ENCODE results near the gene SPHK1. TPM values are rescaled to one million over a fixed set of nuclear protein-coding genes. Genes with fewer than 3 reads are reported as not detected.

Gene SPHK1
- total RNA-seq, 4 donors from 2014 or later = 7.9 to 33.2 (median 12.0) TPM

DNA sequence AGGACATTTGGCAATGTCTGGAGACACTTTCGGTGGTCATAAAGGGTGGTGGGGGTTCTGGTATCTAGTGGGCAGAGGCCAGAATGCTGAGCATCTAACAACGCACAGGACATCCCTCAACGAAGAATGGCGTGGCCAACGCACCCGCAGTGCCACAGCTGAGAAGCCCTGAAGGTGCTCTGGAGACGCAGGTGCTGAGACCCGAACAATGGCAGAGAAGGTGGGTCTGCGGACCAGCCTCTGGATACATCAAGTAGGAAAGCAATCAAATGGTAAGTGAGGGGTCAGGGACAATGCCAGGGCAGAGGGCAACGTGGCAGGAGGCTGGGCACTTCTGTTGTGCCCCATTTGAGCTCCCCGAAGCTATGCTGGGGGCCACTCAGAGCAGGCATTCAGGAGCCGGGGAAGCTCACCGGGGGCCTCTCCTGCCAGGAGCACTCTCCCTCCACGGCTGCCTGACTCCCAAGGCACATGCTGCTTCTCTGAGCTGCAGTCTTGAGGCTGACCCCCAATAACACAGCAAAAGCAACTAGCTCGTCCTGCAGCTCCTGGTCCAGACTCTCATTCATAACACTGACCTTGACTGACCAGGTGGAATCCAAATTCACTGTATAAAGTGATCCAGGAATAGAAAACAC is 26.0 kb downstream of the SPHK1 start:
- no peaks in the 10 kb centered on the region for H3K27me3 ChIP-seq
- no peak overlapping the region for H3K27ac ChIP-seq
- intact Hi-C loops (cut with DNase I; ENCODE audit: low total_unique reads) = no loop called here
- peaks cover 0 to 3% of the 10 kb centered on the region in 2 donors for H3K4me1 ChIP-seq
- TF ChIP-seq CTCF (IDR thresholded peaks at IDR 0.05) (no peak), POLR2A (IDR thresholded peaks at IDR 0.05) (no peak)
- H3K36me3 ChIP-seq = no peaks in the 10 kb centered on the region
- no peaks in the 10 kb centered on the region for H3K9me3 ChIP-seq
- no peak for DNase-seq
- no peak overlapping the region for H3K4me3 ChIP-seq

DNA sequence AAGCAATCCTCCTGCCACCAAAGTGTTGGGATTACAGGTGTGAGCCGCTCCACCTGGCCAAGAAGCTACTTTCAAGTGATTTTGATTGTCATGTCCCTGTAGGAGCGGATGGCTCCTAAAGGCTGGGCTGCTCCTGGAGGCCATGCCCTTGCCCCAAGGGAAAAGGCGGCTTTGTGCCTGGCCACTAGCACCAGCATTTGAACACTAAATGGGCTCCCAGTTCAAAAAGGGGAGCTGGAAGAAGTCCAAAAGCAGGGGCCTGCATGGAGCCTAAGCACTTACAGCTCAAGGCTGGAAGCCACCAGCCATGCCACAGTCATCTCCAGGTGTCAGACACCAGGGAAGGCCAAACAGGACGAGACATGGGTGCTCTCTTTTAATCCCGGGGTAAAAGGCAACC is 26.8 kb downstream of the SPHK1 start:
- intact Hi-C loops (cut with DNase I; ENCODE audit: low total_unique reads) = no loop called here
- no peak overlapping the region for H3K27ac ChIP-seq
- TF ChIP-seq CTCF (IDR thresholded peaks at IDR 0.05) (no peak), POLR2A (IDR thresholded peaks at IDR 0.05) (no peak)
- no peaks in the 10 kb centered on the region for H3K27me3 ChIP-seq
- no peaks in the 10 kb centered on the region for H3K36me3 ChIP-seq
- DNase-seq = no peak
- H3K4me1 ChIP-seq = peaks cover 0 to 3% of the 10 kb centered on the region in 2 donors
- no peaks in the 10 kb centered on the region for H3K9me3 ChIP-seq
- no peak overlapping the region for H3K4me3 ChIP-seq

GRCh38 chr17:76414334-76415295 is 30.2 kb downstream of the SPHK1 start:
- Histone ChIP-seq H3K4me3 (no peak overlapping the region), H3K4me1 (peaks cover 0 to 5% of the 10 kb centered on the region in 2 donors), H3K27me3 (no peaks in the 10 kb centered on the region), H3K9me3 (no peaks in the 10 kb centered on the region), H3K27ac (no peak overlapping the region), H3K36me3 (no peaks in the 10 kb centered on the region)
- peak; percentile 45 to 55 for DNase-seq
- intact Hi-C loops (cut with DNase I; ENCODE audit: low total_unique reads) = no loop called here
- TF ChIP-seq POLR2A (IDR thresholded peaks at IDR 0.05) (no peak), CTCF (IDR thresholded peaks at IDR 0.05) (no peak)

DNA sequence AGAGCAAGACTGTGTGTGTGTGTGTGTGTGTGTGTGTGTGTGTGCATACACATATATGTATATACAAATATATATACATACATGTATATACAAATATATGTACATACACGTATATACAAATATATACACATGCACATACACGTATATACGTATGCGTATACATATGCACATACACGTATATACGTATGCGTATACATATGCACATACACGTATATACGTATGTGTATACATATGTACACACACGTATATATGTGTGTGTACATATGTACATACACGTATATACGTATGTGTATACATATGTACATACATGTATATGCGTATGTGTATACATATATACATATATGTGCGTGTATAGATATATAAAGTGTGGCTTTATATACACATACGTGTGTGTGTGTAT is 31.4 kb downstream of the SPHK1 start:
- TF ChIP-seq POLR2A (IDR thresholded peaks at IDR 0.05) (no peak), CTCF (IDR thresholded peaks at IDR 0.05) (no peak)
- intact Hi-C loops (cut with DNase I; ENCODE audit: low total_unique reads) = no loop called here
- no peaks in the 10 kb centered on the region for H3K36me3 ChIP-seq
- H3K4me3 ChIP-seq = no peak overlapping the region
- DNase-seq = no peak
- no peaks in the 10 kb centered on the region for H3K27me3 ChIP-seq
- H3K9me3 ChIP-seq = no peaks in the 10 kb centered on the region
- H3K27ac ChIP-seq = no peak overlapping the region
- peaks cover 0 to 11% of the 10 kb centered on the region in 2 donors for H3K4me1 ChIP-seq

GRCh38 chr17:76416457-76416856 is 32.0 kb downstream of the SPHK1 start:
- Histone ChIP-seq H3K27me3 (no peaks in the 10 kb centered on the region), H3K9me3 (no peaks in the 10 kb centered on the region), H3K27ac (no peak overlapping the region), H3K36me3 (no peaks in the 10 kb centered on the region), H3K4me3 (no peak overlapping the region), H3K4me1 (peaks cover 0 to 11% of the 10 kb centered on the region in 2 donors)
- TF ChIP-seq POLR2A (IDR thresholded peaks at IDR 0.05) (no peak), CTCF (IDR thresholded peaks at IDR 0.05) (no peak)
- no peak for DNase-seq
- intact Hi-C loops (cut with DNase I; ENCODE audit: low total_unique reads) = no loop called here
